ENCODE data around the gene KRTAP17-1.
A peak's percentile ranks its signal among the peaks of the same experiment; 100 is the strongest.

KRTAP17-1 gene

DNA sequence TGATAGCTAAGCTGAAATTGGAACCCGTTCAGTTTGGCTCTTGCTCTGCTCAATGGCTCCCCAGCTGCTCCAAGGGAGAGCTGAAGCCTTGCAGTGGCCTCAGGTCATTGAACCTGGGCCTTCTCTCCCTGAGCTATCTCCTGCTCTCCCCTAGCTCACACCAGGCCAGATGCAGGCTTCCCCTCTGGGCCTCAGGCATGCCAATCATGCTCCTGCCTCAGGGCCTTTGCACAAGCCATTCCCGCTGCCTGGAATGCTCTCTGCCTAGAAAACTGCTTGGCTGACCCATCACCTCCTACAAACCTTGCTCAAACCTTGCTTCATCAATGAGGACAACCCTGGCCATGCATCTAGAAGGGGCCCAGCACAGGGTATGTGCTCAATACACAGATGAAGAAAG is 16.7 kb upstream of the KRTAP17-1 start:
- no peak for DNase-seq

DNA sequence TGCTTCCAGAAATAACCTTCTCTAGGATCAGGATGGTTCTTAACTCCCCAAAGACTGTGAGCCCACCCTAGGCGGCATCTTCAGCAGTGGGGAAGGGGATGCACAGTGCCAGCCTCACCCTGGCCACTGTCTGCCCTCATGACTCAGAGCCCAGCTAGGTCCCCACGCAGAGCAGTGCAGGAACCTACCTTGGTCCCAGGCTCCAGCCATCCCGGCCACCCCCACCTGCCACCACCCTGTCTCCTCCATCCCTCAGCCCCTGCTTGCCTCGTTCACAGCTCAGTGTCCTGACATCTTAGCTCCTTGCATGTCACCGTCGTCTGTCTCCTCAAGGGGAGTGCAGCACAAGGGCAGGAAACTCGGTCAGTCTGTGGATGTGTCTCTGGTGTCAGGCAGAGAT is 16.1 kb upstream of the KRTAP17-1 start:
- no peak for DNase-seq

DNA sequence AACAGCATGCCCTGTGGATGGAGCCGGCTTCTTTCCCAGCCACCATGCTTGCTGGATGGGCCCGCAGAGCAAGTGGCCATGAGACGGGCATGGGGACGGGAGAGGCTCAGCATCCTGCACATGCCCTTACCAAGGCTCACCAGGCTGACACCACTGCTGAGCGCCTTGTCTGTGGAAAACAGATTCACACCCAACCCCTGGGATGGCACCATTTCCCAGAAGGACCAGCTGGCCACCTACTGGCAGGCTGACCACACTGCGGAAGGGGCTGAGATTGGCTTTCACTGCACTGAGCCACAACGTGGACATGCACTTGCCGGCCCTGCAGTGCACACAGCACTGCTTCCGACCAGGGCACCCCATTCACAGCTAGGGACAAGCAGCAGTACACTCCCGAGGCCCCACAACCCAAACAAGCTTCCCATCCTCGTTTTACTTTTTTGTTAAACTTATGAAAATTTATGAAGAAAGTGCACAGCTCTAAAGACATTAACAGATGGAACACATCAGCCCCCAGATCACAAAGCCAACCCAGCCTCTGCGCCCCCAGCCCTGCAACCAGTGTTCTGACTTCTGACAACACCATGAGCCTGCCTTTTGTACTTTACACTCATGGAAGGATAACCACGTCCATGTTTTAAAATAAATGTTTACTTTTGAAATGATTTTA is 13.9 kb upstream of the KRTAP17-1 start:
- no peak for DNase-seq

DNA sequence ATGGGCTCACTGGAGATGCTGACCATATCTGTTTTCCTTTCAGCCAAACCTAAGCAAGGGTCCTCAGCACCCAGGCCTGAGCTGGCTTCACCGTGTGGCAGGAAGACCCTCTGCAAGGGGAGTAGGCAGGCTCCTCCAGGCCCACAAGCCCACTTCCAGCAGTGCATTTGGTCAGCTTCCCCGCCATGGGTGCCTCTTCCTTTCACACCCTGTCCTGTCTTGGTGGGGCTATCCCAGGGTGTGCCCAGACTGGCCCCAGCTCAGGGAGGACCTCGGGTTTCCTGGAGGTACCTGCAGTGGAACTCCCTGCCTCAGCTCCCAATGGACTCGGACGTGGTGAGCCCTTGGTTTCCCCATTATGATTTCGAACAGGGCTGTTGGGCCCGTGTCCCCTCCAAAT is 12.7 kb upstream of the KRTAP17-1 start:
- DNase-seq = no peak

DNA sequence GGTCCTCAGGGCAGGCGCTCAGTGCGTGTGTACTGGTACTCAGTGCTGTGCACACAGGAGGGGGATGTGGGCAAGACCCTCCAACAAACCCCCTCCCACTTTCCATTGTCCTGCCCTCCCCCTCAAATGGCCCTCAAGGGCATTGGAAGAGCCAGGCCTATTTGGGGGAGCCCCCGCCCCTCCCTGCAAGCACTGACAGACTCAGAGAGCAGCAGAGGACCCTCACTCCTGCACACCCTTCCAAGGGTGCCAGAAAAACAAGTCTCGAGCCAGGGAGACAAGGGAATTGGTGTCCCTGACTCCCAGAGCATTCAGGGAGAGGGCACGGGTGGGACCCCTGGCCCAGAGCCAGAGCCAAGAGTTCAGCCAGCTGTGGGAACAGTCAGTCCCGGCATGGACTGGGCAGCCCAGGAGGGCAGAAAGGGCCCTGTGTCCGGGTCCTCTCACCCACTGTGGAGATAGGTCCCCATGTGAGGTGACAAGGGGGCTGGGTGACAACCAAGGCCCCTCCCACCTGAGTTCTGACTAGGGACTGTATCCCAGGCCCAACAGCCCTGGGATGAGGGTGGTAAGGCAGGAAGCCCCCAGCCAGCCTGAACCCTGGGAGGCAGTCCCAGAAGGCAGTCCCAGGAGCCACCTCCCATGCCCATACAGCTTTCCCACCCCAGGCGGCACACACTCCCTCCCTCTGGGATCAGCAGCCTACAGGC is 12.1 kb upstream of the KRTAP17-1 start:
- DNase-seq = no peak

DNA sequence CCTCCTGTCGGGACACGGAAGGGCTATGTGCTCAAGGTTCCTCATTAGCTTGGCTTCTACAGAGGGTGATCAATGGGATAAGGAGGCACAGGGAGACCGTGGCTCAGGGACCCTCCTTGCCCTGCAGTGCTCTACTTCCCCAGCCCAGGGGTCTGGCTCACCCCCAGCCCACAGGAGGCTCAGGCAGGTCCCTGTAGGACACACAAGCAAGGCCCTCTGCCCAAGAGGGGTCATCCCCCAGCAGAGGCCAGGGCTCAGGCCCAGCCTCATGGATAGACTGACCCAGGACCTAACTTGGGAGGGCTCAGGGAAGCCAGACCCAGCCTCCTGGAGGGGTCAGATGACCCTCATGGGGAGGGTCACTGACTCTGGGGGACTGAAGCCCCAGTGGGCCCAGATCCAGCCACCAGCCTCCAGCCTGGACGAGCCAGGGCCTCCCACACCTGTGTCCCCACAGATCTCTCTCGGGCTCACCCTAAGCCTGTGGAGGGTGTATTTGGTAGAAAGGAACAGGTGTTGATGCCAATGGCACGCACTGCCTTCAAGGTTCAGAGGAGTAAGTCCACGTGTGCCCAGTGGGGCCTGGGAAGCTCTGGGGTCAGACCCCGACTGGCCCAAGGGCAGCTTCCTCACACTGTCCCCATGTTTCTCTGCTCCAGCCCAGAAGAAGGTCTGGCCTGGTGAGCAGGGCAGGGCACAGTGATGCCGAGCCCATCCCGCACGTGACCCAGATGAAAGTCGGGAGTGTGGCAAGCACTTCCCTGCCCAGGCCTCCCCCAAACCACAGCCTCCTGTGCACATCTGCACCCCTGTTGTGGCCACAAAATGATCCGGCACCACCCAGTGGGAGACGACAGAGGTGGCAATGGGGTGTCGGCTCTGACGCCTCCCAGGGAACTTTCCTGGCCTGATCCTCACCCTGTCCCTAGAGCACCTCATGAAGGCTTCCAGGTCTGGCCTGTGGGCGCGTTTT is 10.9 kb upstream of the KRTAP17-1 start:
- no peak for DNase-seq

DNA sequence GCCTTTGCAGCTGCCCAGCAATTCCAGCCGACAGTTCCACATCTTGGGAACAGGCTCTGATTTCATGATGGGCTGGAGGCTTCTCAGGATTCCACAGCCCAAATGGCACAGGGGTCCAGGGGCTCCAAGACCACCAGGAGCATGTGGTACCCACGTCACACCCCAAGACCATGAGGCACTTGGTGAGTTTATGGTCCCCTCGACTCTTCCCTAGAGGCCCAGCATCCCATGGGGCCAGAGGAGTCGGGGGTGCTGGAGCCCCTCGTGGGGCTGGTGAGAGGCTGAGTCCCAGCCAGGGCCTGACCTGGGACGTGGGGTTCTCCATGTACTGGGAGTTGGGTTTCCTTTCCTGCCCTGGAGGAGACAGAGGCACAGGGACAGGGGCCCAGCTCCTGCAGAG is 10.1 kb upstream of the KRTAP17-1 start:
- DNase-seq = no peak

DNA sequence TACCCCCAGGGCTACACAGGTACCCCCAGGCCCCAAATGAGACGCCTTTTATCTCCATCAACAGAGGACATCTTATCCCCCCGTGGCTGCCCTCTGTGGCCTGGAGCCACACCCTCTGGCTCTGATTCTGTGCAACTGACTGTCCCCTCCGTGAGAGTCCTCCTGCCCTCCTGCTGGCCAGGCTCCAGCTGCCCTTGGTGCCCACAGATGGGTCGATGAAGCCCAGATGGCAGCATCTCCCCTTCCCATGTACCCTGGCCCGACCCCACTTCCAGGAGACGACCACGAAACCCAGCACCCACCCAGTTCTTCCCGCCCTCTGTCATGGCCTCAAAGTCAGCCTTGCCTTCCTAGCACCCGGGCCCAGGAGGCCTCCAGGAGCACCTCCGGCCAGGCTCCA is 9.6 kb upstream of the KRTAP17-1 start:
- DNase-seq = no peak

DNA sequence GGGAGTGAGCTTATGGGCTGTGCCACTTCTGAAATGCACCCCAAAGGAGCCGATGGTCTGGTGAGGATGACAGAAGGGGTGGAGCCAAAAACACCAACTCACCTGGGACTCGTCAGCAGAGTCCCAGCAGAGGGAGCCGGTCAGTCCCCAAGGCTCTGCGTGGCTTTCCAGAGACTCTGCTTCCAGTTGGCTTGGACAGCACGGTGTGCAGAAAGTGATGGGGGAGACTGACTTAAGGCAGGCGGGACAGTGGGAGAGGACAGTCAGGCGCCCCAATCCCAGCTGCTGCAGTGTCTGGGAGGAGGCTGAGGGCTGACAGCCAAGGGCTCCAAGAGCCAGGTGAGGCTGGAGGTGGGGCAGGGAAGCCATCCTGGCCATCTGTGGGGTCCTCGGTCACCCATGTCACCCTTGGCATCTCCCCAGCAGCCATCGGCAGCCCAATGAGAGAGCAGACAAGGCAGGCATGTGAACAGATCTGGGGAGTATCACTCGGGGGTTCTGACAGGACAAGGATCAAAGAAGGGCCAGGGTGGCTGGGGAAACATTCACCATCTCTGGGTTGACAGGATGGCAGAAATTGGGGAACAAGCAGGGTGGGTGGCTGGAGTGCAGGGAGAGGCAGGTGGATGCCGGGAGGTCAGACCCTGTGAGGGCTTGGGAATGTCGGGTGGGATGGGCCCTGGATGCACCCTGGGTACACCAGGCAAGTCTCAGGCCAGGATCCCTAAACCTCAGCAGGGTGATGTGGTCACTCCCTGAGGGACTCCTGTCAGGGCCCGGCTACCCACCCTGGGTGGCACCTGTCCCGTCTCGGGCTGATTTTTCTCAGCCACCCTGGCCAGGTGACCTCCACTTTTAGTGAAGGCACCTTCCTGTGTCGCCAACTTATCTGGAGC is 8.9 kb upstream of the KRTAP17-1 start:
- DNase-seq = no peak

DNA sequence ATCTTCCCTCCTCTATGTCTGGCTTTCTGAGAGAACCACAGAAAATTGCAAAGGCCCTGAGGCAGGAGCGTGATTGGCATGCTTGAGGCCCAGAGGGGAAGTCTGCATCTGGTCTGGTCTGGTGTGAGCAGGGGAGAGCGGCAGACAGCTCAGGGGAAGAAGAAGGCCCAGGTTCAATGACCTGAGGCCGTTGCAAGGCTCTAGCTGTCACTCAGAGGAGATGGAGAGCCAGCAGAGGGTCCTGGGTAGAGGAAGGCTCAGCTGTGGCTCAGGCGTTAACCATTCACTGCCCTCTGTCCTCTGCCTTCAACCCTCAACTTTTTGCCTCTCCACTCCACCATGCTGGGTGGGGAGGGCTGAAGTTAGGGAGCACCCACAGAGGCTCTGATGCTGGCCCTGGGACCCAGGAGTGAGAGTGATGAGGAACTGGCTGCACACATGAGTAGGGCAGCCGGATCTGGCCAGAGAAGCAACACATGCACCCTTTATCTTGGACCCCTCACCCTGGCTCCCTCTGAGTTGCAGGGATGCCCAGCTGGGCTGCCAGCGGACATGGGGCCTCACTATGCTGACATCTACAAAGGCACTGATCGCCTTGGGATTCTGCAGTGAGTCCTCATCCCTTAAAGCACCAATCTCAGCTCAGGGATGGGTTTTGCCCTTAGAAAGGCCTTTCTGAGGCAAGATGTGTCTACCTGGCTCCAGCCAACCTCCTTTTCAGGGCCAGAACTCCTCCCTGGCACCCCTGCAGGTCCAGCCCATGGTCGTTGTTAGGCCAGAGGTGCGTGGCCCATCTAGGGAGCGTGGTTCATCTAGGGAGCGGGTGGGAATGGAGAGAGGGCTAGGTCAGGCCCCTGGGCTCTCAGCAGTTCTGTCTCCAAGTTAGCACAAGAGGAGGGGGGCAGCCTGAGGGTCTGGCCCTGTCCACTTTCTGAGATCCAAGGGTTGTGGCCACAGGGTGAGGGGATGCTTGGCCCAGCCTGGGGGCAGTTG is 7.7 kb upstream of the KRTAP17-1 start:
- DNase-seq = no peak

DNA sequence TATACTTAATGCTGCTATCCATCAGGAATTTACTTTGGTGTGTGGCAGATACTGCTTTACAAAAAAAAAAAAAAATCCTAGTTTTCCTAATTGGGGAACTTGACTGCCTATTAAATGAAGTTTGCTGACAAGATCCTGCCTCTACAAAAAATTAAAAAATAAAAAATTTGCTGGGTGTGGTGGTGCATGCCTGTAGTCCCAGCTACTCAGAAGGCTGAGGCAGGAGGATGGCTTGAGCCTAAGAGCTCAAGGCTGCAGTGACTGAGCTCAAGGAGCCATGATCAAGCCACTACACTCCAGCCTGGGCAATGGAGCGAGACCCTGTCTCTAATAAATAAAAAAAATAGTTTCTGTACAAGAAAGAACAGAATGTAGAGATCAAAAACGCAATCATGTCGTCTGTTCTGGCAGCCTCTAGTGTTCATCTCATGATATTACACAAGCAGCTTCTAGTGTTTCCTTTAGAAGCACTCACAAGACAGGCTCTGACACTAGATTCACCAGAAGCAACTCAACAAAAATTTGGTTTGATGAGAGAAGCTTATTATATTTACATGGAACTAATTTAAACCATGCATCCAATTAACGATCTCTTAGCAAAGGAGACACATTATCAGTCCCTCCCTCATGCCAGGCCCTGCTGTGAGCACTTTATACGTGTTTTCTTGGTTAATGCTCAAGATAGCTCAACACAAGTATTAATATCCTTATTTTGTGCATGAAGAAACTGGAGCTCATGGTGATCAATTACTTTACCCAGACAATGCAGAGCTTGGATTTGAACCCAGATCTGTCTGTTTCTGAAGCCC is 6.8 kb upstream of the KRTAP17-1 start:
- DNase-seq = no peak

DNA sequence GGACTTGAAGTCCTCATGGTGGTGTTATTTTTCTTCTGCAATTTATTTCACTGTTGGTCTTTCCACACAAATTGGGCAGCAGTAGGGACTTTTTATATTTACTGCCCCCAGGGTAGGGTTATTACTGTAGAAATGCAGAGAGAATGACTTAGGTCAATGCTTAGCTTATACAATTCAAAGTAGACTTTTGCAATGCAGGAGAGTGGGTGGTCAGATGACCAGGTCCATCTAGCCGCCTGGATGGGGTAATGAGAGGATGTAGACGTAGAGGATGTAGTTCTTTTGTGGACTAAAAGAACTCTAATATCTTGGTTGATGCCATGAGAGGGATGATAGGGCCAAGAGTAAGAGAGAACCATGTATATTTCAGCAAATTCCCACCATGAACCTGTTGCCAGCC is 2.7 kb upstream of the KRTAP17-1 start:
- no peak for DNase-seq

DNA sequence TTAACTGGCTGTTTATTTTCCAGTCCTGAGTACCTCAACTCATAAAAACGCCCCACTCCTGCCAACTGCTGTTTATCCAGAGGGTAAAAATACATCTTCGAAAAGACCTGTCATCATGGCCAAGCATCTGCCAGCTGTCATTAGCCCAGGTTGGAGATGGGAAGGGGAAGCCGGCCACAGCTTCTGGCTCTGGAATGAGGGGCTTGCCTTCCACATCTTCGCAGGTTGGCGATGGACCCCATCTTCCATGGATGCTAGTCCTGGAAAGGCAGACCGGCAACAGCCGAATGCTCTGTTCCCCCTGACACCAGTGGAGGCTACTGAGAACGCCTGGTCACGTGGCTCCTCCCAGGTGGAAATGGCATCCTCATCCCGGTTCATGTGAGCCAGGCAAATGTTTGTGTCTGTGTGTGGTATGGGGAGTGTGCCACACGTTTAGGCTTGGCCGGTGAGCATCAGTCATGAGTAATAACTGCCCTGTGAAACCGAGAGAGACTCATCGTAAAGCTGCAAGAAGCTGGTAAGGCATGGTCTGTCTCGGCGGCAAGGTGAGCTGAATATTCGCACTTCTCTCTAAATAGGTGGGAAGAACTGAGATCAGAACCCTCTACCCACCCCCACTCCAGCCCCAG is 420 bp upstream of the KRTAP17-1 start:
- DNase-seq = no peak

DNA sequence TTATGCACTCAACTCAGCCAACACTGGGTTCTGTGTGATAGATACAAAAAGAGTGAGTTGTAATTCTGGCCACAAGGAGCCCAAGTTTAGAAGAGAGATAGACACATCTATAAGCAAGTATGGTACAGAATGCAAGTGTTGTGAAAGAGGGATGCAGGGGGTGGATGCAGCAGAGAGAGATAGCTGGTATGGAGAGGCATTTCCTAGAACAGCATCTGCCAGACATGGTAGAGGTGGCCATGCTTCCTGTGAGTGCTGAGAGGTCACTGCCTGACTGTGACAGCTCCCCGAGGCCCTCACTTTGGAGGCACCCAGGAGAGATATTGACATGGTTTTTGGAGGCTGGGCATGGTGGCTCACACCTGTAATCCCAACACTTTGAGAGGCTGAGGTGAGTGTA is 4.4 kb downstream of the KRTAP17-1 start:
- DNase-seq = no peak

DNA sequence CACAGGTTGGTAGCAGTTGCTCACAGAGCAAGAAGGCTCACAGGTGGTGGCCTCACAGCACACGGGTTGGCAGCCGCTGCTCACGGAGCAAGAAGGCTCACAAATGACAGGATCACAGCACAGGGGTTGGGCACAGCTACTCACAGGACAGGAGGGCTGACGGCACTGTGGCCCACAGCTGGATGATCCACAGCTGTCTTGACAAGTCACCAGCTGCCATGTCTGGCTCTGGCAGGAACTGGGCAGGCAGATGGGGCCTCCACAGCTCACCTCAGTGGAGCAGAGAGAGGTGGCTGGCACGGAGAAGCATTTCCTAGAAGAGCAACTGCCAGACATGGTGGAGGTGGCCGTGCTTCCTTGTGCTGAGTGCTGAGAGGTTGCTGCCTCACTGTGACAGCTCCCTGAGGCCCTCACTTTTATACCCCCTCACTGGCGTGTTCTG is 6.6 kb downstream of the KRTAP17-1 start, which contains the start of gene KRTAP16-1:
Gene KRTAP16-1, minus strand, starts transcription at position 392 of the 442 bp plus-strand sequence. Its CDS starts 56 bp downstream, at position 336.
- DNase-seq = peak; percentile 34

DNA sequence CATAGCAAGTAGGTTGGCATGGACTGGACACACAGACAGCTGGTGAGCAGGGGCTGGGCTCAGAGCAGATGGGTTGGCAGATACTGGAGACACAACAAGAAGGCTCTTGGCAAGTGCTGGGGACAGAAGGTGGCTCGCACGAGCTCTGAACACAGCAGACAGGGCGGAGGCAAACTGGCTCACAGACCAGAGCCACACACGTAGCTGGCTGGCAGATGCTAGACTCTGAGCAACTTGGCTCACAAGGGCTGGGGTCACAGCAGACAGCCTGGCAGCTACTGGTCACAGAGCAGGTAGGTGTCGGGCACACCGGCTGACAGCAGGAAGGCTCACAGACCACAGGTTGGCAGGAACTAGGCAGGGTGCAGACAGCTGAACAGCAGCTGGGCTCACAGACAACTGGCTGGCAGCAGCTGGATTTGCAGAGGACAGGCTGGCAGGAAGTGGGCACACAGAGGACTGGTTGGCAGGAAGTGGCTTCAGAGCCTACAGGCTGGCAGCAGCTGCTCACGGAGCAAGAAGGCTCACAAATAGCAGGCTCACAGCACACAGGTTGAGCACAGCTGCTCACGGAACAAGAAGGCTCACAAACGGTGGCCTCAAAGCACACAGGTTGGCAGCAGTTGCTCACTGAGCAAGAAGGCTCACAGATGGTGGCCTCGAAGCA is 7.1 kb downstream of the KRTAP17-1 start:
- DNase-seq = peak; percentile 56

DNA sequence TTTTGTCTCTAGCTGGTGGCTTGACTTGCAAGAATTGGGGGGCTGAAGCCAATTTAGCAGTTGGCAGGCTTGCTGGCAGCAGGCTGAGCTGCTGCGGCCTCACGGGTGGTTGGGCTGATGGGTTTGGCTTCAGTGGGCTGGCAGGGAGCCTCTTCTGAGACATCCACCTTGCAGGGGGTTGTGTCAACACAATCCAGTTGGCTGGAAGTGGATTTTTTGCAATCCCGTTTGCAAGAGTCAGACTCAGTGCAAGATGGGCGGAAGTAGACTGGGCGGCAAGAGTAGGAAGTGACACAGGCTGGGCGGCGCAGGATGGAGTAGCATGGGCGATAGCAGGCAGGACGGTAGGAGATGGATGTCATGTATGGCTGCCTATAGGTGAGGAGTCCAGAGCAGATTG is 7.9 kb downstream of the KRTAP17-1 start:
- DNase-seq = no peak

DNA sequence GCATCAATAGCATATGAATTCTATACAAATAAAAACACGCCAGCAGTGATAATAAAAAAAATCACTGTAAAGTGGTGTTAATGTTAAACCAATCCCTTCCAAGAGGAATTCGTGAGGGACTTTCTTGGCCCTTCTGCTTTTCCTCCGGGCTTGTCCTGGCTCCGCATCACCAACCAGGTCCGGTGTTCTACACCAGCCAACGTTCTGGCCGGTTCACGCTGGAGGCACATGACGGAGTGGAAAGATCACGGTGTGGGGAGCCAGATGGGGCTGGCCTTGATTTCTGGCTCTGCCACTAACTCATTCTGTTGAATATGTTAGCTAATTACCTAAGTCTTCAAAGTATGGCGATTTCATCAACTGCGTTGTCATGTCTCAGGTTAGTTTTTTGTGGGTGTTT is 11.4 kb downstream of the KRTAP17-1 start:
- no peak for DNase-seq

DNA sequence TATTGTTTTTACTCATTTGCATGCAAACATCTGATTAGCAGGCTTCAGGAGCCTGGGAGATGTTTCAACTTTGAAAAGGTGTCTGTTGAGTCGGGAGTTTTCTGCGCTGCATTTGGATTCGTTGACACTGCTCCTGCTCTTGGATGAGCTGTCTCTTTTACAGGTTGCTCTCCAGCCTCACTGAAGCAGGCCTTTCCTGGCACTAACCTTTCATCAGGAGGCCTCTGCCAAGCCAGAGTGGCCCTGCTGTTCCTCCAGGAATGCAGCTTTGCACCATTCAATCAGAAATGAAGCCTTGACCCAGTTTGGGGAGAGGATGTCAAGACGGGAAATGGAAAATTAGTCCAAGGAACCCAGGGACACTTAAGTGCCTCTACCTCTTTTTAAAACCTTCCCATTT is 12.5 kb downstream of the KRTAP17-1 start:
- no peak for DNase-seq
